Activated T-helper 1 cell treated with anti-CD3 and anti-CD28 coated beads, Interleukin-2, amount 50 U/mL, for 16 hours (primary cell): ENCODE data around the gene FOXP1.

Experiments
- DNase-seq, 2 donors: peaks; one replicate each; pipeline ENCODE4 v3.0.0-alpha.2; 2020; ENCODE audit warnings: low read depth in 1 of 2, low spot score in 1 of 2

The FOXP1 gene

DNA sequence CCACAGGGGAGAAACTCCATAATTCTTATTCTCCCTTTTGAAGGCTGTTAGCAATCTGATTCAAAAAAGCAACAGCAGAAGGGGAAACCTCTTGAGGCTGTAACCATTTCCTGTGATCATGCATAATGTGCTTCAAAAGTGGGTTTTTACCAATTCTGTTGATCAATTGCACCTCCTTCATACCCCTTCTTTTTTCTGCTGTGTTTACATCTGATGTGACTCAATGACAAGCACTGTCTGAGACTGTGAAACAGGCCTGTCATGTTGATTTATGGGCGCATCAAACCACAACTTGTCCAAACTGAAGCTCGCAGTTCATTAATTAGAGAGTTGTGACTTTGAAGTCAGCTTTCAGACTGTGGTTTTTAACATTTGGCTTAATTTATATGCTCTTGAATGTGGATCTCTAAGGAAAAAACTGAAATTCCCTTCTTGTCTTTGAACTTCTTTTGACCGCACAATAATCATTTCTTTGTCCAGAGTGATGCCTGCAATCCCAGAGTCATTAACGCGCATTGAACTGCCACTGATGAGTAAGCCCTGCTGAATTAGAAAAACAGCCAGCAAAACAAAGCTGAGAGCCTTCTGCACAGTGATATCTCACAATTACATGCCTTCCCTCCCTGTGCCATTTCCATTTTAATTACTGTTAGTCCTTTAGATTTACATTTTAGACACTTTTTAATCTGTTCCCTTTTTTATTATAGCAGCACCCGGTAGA, 532.8 kb downstream of the FOXP1 start:
- no peak for DNase-seq

- DNase-seq: no peak
Observed at GRCh38 chr3:71050166-71050537, 533.4 kb downstream of the FOXP1 start.

- no peak for DNase-seq
Observed at GRCh38 chr3:71048948-71049347, 534.6 kb downstream of the FOXP1 start.

- DNase-seq: no peak
Observed at GRCh38 chr3:71047616-71048531, 535.7 kb downstream of the FOXP1 start.

DNA sequence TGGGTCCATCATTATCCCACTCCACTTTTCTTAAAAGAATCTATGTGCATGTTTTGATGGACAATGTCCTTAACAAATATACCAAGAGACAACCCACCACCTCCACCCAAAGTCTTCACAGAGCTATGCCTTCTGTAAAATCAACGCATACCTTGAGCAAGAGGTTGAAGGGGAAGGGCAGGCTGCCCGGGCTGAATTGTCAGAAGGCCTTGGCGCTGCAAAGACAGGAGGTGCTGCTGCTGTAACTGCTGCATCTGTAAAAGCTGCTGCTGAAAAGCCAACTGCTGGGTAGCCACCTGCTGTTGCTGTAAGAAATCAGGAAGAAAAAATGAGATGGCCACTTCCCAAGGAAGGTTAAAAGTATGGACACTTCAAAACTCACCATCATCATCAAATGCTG, 536.7 kb downstream of the FOXP1 start:
- DNase-seq: no peak

GRCh38 chr3:71045917-71046282, 537.6 kb downstream of the FOXP1 start:
- DNase-seq: no peak

DNA sequence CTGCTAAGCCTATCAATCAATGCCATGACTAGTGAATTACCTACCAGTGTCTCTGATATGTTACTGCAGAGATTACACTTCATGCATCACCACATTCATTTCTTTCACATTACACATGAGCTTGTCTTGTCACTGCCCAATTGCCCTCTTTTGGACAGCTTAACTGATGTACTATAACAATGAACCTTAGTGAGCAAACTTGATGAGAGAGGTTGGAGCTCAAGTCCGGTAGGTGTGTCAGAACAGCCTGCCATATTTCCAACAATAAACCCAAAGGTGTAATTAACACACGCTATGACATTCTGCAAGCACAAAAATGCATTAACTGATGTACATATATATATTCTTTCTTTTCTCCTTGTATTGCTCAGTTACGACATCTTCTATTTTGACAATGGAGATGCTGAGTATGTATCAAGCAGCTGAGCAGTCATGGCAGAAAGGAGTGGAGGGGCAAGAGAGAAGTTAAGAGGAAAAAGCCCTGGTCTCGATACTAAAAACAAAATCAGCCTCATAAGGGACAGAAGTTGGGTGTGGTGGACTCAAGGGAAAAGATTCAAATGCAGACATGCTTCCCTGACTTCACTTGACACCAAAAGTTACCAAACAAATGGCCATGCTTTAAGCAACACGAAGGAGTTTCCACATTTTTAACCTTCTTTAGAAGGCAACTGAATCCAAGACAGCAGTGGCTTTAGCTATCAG, 538.2 kb downstream of the FOXP1 start:
- DNase-seq: no peak

GRCh38 chr3:71042759-71043158, 540.8 kb downstream of the FOXP1 start:
- no peak for DNase-seq

DNA sequence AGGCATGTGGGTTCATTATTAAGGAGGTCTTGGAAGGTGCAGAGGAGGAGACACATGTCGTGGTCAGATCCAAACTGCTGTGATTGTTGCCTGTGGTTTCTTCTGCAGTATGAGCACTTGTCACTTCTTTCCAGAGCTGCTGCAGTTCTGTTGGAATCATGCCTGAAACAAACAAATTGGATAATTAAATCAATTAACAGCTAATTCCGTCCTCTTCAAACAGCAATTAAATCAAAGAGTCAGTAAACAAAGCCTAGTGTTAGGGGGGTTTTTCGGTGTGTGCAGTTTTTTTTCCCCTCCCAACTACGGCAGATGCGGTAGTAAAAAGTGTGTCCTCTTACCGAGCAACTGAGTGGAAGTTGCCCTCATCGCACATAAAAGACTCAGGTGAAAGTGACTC, 542.2 kb downstream of the FOXP1 start:
- no peak for DNase-seq

GRCh38 chr3:71039332-71039731, 544.2 kb downstream of the FOXP1 start:
- no peak for DNase-seq

DNA sequence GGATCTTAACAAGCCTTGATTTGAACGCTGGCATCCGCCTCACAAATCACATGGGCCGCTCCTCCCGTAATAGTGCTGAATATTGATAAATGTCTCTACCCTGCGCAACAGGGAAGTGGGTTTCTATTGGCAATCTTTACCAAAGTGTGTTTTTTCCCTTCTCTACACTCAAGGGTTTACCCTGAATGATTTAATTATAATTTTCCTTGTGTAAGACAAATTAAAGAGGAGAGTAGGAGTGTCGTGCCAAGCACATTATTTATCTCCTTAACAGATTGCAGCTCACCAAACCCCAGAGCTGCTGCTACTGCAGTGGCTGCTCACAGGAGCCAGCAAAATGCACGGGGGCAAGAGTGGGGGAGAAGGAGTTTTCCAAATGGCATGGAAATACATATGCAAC, 545.8 kb downstream of the FOXP1 start:
- DNase-seq: no peak

DNA sequence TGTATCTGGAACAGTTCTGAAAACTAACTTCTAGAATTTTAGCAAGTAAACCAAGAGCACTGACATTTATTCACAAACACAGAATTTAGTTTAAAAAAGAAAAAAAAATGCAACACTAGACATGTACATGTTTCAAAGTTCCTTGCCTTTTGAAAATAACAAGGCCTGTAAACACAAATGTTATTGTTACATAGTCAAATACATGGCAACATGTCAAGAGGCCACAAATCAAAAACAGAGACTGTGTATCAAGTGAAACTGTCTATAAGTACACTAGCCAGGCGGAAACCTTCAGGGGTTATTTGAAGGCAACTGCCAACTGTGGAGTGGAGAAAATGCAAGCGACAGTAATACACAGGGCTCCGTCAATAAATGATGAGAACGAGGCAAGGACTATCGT, 547.6 kb downstream of the FOXP1 start:
- no peak for DNase-seq

- DNase-seq: no peak
Observed at GRCh38 chr3:71035314-71035713, 548.2 kb downstream of the FOXP1 start.

- no peak for DNase-seq
Observed at GRCh38 chr3:71033681-71034220, 549.8 kb downstream of the FOXP1 start.

GRCh38 chr3:71031914-71032521, 551.5 kb downstream of the FOXP1 start:
- no peak for DNase-seq

DNA sequence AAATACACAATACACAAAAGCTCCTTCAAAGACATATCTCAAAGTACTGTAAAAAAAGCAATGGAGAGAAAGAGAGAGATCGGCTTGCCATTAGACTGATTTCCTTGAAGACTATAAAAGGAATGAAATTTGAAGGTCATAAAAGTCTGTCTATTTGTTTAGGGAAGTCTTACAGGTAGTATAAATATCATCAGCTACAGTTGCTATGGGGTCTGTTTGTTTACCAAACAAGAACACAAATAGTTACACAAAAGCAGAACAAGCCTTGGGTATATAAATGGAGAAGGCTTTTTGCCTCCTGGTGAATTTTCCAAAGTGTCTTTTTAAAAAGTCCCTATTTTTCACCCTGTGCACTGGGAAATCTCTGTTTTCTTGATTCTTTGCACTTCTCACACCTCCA, 552.3 kb downstream of the FOXP1 start:
- no peak for DNase-seq

GRCh38 chr3:71030748-71031147, 552.8 kb downstream of the FOXP1 start:
- DNase-seq: no peak

- no peak for DNase-seq
Observed at GRCh38 chr3:71029770-71030169, 553.8 kb downstream of the FOXP1 start.

- DNase-seq: no peak
Observed at GRCh38 chr3:71028802-71029201, 554.7 kb downstream of the FOXP1 start.

GRCh38 chr3:71028184-71028583, 555.3 kb downstream of the FOXP1 start:
- no peak for DNase-seq
